ENCODE data around the gene PRPF19.

Gene PRPF19

DNA sequence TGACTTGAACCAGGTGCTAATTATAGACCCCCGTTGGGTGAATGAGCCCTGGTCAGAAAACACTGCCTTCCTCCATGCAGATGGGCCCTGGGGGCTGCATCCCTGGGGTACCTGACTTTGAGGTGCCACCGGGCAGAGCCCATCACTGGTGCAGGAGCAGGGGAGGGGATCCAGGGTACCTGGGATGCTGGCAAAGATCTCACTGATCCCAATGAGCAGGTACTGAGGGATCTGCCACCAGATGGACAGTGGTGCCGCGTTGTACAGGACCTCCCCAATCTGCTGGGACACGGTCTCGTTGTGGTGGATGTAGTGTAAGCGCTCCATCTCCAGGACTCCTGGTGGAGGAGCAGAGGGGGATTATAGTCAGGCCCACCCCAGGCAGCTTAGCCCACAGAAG lies 32.9 kb upstream of the PRPF19 start:
- Histone ChIP-seq H3K9me3 (no peaks in the 10 kb centered on the region), H3K36me3 (peaks cover 68% of the 10 kb centered on the region), H4K20me1 (no peaks in the 10 kb centered on the region), H3K4me3 (no peak overlapping the region), H3K4me1 (peaks cover 15% of the 10 kb centered on the region), H3K4me2 (no peak overlapping the region), H3K27ac (no peak overlapping the region), H3K27me3 (no peaks in the 10 kb centered on the region), H3K9ac (no peak overlapping the region)
- TF ChIP-seq Cebpa-rat (IDR thresholded peaks at IDR 0.05) = no peak

DNA sequence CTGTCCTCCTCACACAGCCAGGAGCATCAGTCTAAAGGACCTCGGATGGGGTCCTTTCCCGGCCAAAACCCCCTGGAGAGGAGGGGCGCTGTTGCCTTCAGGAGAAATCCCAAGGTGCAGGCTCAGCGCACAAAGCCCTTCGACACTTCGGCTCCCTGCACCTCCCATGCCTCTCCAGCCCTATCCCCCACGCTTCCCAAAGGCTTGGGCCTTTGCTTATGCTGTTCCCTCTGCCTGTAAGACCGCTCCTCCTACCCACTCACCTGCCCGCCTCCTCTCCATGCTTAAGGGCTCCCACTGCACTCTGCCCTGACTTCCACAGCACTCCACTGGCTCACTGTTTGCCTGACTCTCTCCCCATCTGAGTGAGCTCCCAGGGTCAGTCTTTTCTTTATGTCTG lies 32.1 kb upstream of the PRPF19 start:
- Histone ChIP-seq H4K20me1 (no peaks in the 10 kb centered on the region), H3K9ac (no peak overlapping the region), H3K27ac (no peak overlapping the region), H3K4me2 (no peak overlapping the region), H3K27me3 (no peaks in the 10 kb centered on the region), H3K4me1 (peaks cover 15% of the 10 kb centered on the region), H3K9me3 (no peaks in the 10 kb centered on the region), H3K4me3 (no peak overlapping the region), H3K36me3 (peaks cover 74% of the 10 kb centered on the region)
- no peak for TF ChIP-seq Cebpa-rat (IDR thresholded peaks at IDR 0.05)

- Histone ChIP-seq H3K27ac (no peak overlapping the region), H4K20me1 (no peaks in the 10 kb centered on the region), H3K4me1 (peaks cover 16% of the 10 kb centered on the region), H3K27me3 (no peaks in the 10 kb centered on the region), H3K4me3 (no peak overlapping the region), H3K36me3 (peaks cover 76% of the 10 kb centered on the region), H3K4me2 (no peak overlapping the region), H3K9me3 (no peaks in the 10 kb centered on the region), H3K9ac (no peak overlapping the region)
- TF ChIP-seq Cebpa-rat (IDR thresholded peaks at IDR 0.05) = no peak
These were observed 31.4 kb upstream of the PRPF19 start for GRCh38 chr11:60937811-60938210.

DNA sequence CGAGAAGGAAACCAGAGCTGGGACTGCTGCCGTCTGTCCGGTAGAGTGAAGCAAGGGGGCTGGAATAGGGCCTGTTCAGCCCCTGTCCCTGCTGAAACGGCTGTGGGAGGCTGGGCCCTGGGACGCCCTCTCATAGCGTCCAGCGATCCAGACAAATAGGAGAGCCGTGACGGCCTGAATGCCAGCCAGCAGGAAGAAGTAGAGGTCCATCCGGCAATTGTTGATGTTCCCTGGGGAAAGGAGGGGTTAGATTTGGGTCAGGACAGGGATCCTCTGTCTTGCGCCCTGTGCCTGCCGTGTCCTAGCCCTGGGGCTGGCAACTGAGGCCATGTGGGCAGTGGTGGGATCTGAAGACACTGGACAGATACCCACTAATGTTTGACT lies 30.8 kb upstream of the PRPF19 start:
- H4K20me1 ChIP-seq = no peaks in the 10 kb centered on the region
- no peak for TF ChIP-seq Cebpa-rat (IDR thresholded peaks at IDR 0.05)
- H3K4me3 ChIP-seq = no peak overlapping the region

GRCh38 chr11:60936467-60937143 lies 30.2 kb upstream of the PRPF19 start:
- Histone ChIP-seq H3K27ac (no peak overlapping the region), H3K36me3 (peaks cover 77% of the 10 kb centered on the region), H3K4me1 (peaks cover 19% of the 10 kb centered on the region), H3K9ac (no peak overlapping the region), H3K4me2 (no peak overlapping the region), H3K4me3 (no peak overlapping the region), H3K9me3 (no peaks in the 10 kb centered on the region), H4K20me1 (no peaks in the 10 kb centered on the region), H3K27me3 (no peaks in the 10 kb centered on the region)
- TF ChIP-seq Cebpa-rat (IDR thresholded peaks at IDR 0.05) = no peak

More for the DNA sequence above, 30.8 kb upstream of the PRPF19 start:
- Histone ChIP-seq H3K4me2 (no peak overlapping the region), H3K27ac (no peak overlapping the region), H3K4me1 (peaks cover 19% of the 10 kb centered on the region), H3K9ac (no peak overlapping the region), H3K9me3 (no peaks in the 10 kb centered on the region), H3K27me3 (no peaks in the 10 kb centered on the region), H3K36me3 (peaks cover 79% of the 10 kb centered on the region)

GRCh38 chr11:60935676-60936442 lies 29.5 kb upstream of the PRPF19 start:
- Histone ChIP-seq H3K9ac (no peak overlapping the region), H3K4me1 (peaks cover 23% of the 10 kb centered on the region), H3K27me3 (no peaks in the 10 kb centered on the region), H3K4me3 (no peak overlapping the region), H3K36me3 (peaks cover 77% of the 10 kb centered on the region), H3K9me3 (no peaks in the 10 kb centered on the region), H3K4me2 (no peak overlapping the region), H4K20me1 (no peaks in the 10 kb centered on the region), H3K27ac (no peak overlapping the region)
- no peak for TF ChIP-seq Cebpa-rat (IDR thresholded peaks at IDR 0.05)

GRCh38 chr11:60934790-60935605 lies 28.6 kb upstream of the PRPF19 start:
- Histone ChIP-seq H3K27ac (no peak overlapping the region), H3K9me3 (no peaks in the 10 kb centered on the region), H3K9ac (no peak overlapping the region), H3K27me3 (no peaks in the 10 kb centered on the region), H3K36me3 (peaks cover 79% of the 10 kb centered on the region), H3K4me1 (peaks cover 23% of the 10 kb centered on the region), H4K20me1 (no peaks in the 10 kb centered on the region), H3K4me2 (no peak overlapping the region), H3K4me3 (no peak overlapping the region)
- TF ChIP-seq Cebpa-rat (IDR thresholded peaks at IDR 0.05) = no peak

GRCh38 chr11:60934124-60934789 lies 27.9 kb upstream of the PRPF19 start:
- H3K27ac ChIP-seq = no peak overlapping the region
- no peak for TF ChIP-seq Cebpa-rat (IDR thresholded peaks at IDR 0.05)
- no peak overlapping the region for H3K4me2 ChIP-seq
- H4K20me1 ChIP-seq = no peaks in the 10 kb centered on the region
- H3K36me3 ChIP-seq = peaks cover 80% of the 10 kb centered on the region
- H3K9me3 ChIP-seq = no peaks in the 10 kb centered on the region
- H3K4me3 ChIP-seq = no peak overlapping the region
- H3K27me3 ChIP-seq = no peaks in the 10 kb centered on the region
- H3K4me1 ChIP-seq = peaks cover 21% of the 10 kb centered on the region
- no peak overlapping the region for H3K9ac ChIP-seq

DNA sequence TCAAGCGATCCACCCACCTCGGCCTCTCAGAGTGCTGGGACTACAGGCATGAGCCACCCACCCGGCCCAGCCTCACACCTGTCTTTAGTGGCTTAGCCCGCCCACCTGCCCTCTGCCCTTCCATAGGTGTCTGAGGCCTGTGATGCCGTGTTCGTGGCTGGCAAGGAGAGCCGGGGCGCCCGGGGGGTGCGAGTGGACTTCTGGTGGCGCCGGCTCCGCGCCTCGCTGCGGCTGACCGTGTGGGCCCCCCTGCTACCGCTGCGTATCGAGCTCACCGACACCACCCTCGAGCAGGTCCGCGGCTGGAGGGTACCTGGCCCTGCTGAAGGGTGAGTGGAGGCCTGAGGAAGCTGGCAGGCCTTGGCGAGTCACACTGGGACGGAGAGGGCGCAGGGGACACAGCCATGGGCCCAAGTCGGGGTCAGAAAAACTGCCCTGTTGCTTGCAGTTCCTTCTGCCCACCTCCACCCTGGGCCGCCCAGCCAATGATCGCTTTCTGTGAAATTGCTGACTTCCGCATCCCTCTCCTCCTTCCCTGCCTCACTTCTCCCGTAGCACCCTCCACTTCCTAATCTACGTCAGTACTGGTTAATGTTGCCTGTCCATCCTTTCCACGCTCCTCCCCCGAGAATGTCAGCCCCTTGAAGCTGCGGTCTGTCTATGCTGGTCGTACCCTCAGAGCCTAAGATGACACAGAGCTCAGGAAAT lies 27.2 kb upstream of the PRPF19 start:
- H3K4me2 ChIP-seq = no peak overlapping the region
- H3K36me3 ChIP-seq = peaks cover 82% of the 10 kb centered on the region
- no peak overlapping the region for H3K27ac ChIP-seq
- peaks cover 18% of the 10 kb centered on the region for H3K4me1 ChIP-seq
- H3K27me3 ChIP-seq = no peaks in the 10 kb centered on the region
- H3K9ac ChIP-seq = no peak overlapping the region
- H3K9me3 ChIP-seq = no peaks in the 10 kb centered on the region
- TF ChIP-seq Cebpa-rat (IDR thresholded peaks at IDR 0.05) = no peak
- no peaks in the 10 kb centered on the region for H4K20me1 ChIP-seq
- no peak overlapping the region for H3K4me3 ChIP-seq

Data from BLaER1 (cell line).